OCI-LY1 (cell line): ENCODE measurements around the gene FOS.

Experiments
- H2AFZ ChIP-seq: fragments of 200-600 bp; sonication (generic), shearing (Covaris generic); 2 replicates; pipeline ENCODE4 v1.6.0; 2014; ENCODE audit warnings: antibody characterized with exemption, mild to moderate bottlenecking, low read length
- H3F3A ChIP-seq: fragments of 200-600 bp; sonication (generic), shearing (Covaris generic); 2 replicates; pipeline ENCODE4 v1.6.0; 2014; ENCODE audit warnings: mild to moderate bottlenecking, antibody characterized with exemption, low read length, moderate library complexity; ENCODE audit not compliant: insufficient read depth
- H3K27ac ChIP-seq: fragments of 200-600 bp; sonication (generic); 2 replicates; pipeline ENCODE4 v1.5.1; 2014; ENCODE audit warnings: low read length, mixed run types, mild to moderate bottlenecking, low read depth; ENCODE audit not compliant: poor library complexity, severe bottlenecking
- H3K27me3 ChIP-seq: fragments of 200-600 bp; sonication (generic); 2 replicates; pipeline ENCODE4 v1.6.0; 2014; ENCODE audit warnings: antibody characterized with exemption, mild to moderate bottlenecking, low read length, moderate library complexity; ENCODE audit not compliant: insufficient read depth
- H3K36me3 ChIP-seq: fragments of 200-600 bp; sonication (generic); 2 replicates; pipeline ENCODE4 v1.6.1; 2014; ENCODE audit warnings: mild to moderate bottlenecking, antibody characterized with exemption, low read length, moderate library complexity, mixed read lengths; ENCODE audit not compliant: insufficient read depth
- H3K4me1 ChIP-seq: fragments of 200-600 bp; sonication (generic); 2 replicates; pipeline ENCODE4 v1.5.1; 2014; ENCODE audit warnings: mild to moderate bottlenecking, low read length, moderate library complexity; ENCODE audit not compliant: insufficient read depth, severe bottlenecking
- H3K4me2 ChIP-seq: fragments of 200-600 bp; sonication (generic), shearing (Covaris generic); 2 replicates; pipeline ENCODE4 v1.6.1; 2014; ENCODE audit warnings: low read length
- H3K4me3 ChIP-seq: fragments of 200-600 bp; sonication (generic); 2 replicates; pipeline ENCODE4 v1.5.1; 2014; ENCODE audit warnings: low read length, low read depth, mild to moderate bottlenecking, mixed read lengths; ENCODE audit not compliant: poor library complexity, severe bottlenecking
- H3K79me2 ChIP-seq: fragments of 200-600 bp; shearing (Covaris generic); 2 replicates; pipeline ENCODE4 v1.6.1; 2016; ENCODE audit warnings: mixed run types, low read length, mixed read lengths; ENCODE audit not compliant: insufficient read depth
- H3K9ac ChIP-seq: fragments of 200-600 bp; sonication (generic), shearing (Covaris generic); 2 replicates; pipeline ENCODE4 v1.6.1; 2014; ENCODE audit warnings: mild to moderate bottlenecking, low read length, mixed read lengths
- H3K9me2 ChIP-seq: fragments of 200-600 bp; sonication (generic), shearing (Covaris generic); 2 replicates; pipeline ENCODE4 v1.6.1; 2014; ENCODE audit warnings: low read depth, mild to moderate bottlenecking, low read length, mixed read lengths
- H3K9me3 ChIP-seq: fragments of 200-600 bp; shearing (Covaris generic); 2 replicates; pipeline ENCODE4 v1.6.1; 2014; ENCODE audit warnings: low read length, mixed read lengths
- H4K20me1 ChIP-seq: fragments of 200-600 bp; sonication (generic), shearing (Covaris generic); 2 replicates; pipeline ENCODE4 v1.6.0; 2016; ENCODE audit warnings: mild to moderate bottlenecking, low read length; ENCODE audit not compliant: insufficient read depth
- EZH2 ChIP-seq: fragments of 200-600 bp; sonication (generic), shearing (Covaris generic); IDR thresholded peaks from 2 replicates; pipeline ENCODE4 v1.8.0; 2017; ENCODE audit warnings: borderline replicate concordance, mixed run types, mild to moderate bottlenecking, antibody characterized with exemption, low read length, moderate library complexity, mixed read lengths
- TF ChIP-seq, protein P1 (sequence below): fragments of 200-600 bp; sonication (generic), shearing (Covaris generic); IDR thresholded peaks from 2 replicates; pipeline ENCODE4 v1.5.1; 2017; ENCODE audit warnings: mild to moderate bottlenecking, antibody characterized with exemption, low read length, moderate library complexity, mixed read lengths

The FOS gene

DNA sequence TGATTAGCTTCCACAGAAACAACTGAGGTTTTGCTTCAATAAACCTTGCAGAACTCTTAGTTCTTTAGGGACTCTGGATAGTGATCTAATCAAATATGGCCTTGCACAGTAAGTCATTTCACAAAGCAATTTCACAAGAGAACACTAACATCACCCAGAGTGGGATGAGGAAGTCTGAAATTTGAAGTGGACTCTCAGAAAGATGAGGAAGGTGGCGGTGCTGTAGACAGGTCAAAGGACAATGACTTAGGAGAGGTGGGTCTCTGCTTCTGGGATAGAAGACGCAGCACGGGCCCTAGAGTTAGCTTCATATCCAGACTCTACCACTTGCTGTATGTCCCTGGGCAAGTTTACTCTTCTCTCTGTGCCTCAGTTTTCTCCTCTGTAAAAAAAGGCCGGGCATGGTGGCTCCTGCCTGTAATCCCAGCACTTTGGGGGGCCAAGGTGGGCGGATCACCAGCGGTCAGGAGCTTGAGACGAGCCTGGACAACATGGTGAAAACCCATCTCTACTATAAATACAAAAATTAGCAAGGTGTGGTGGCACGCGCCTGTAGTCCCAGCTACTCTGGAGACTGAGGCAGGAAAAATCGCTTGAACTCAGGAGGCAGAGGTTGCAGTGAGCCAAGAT is 18.9 kb downstream of the FOS start:
- no peaks in the 10 kb centered on the region for H3K9me3 ChIP-seq
- TF ChIP-seq, protein P1, sequence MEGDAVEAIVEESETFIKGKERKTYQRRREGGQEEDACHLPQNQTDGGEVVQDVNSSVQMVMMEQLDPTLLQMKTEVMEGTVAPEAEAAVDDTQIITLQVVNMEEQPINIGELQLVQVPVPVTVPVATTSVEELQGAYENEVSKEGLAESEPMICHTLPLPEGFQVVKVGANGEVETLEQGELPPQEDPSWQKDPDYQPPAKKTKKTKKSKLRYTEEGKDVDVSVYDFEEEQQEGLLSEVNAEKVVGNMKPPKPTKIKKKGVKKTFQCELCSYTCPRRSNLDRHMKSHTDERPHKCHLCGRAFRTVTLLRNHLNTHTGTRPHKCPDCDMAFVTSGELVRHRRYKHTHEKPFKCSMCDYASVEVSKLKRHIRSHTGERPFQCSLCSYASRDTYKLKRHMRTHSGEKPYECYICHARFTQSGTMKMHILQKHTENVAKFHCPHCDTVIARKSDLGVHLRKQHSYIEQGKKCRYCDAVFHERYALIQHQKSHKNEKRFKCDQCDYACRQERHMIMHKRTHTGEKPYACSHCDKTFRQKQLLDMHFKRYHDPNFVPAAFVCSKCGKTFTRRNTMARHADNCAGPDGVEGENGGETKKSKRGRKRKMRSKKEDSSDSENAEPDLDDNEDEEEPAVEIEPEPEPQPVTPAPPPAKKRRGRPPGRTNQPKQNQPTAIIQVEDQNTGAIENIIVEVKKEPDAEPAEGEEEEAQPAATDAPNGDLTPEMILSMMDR: no peak
- no peak for TF ChIP-seq EZH2
- H3F3A ChIP-seq: no peaks in the 10 kb centered on the region
- no peak overlapping the region for H3K27ac ChIP-seq
- H3K4me2 ChIP-seq: no peak overlapping the region
- no peak overlapping the region for H2AFZ ChIP-seq
- no peaks in the 10 kb centered on the region for H3K79me2 ChIP-seq
- H3K9me2 ChIP-seq: no peaks in the 10 kb centered on the region
- H3K4me1 ChIP-seq: peaks cover 18% of the 10 kb centered on the region
- no peaks in the 10 kb centered on the region for H4K20me1 ChIP-seq
- peaks cover 6% of the 10 kb centered on the region; the same call in 1 of the 2 replicates for H3K27me3 ChIP-seq
- H3K4me3 ChIP-seq: no peak overlapping the region
- H3K36me3 ChIP-seq: no peaks in the 10 kb centered on the region
- H3K9ac ChIP-seq: no peak overlapping the region

DNA sequence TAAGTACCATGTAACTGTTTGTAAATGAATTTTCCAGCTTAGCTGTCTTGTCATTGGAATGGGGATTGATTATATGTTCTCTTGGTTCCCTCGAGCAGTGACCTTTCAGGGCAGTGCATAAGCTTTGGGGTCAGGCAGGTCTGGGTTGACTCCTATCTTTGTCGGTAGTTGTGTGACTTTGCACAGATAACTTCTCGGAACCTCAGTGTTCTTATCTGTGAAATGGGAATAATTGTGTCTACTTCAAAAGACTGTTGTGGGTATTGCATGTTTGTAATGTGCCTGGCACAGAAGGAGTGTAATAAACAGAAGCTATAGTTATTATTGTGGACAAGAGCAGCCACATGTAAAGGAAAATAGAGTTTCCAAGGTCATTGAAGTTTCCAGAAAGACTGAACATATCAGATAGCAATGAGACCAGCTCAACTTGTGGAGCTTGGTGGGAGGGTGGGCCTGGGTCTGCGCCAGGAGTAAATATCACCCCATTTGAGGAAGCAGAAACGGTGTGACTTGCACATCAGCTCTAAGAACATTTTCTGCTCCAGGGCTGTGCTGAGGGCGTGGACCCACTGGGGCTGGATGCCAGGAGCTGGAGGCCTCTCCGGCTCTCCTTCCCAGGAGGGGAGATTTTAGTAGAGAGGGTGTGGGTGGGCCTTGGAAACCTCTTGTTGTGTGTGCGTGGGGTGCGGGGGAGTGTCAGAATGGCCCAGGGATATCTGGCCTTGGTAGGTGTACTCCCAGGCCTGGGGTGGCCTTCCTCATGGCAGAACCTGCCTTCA is 19.7 kb downstream of the FOS start:
- Histone ChIP-seq H3K4me1 (peaks cover 18% of the 10 kb centered on the region), H3K9me2 (no peaks in the 10 kb centered on the region), H4K20me1 (no peaks in the 10 kb centered on the region), H3F3A (no peaks in the 10 kb centered on the region), H3K27me3 (peaks cover 6% of the 10 kb centered on the region; the same call in 1 of the 2 replicates), H3K27ac (no peak overlapping the region), H3K9ac (no peak overlapping the region), H3K4me3 (no peak overlapping the region), H3K79me2 (no peaks in the 10 kb centered on the region), H3K4me2 (no peak overlapping the region), H2AFZ (no peak overlapping the region), H3K36me3 (no peaks in the 10 kb centered on the region), H3K9me3 (no peaks in the 10 kb centered on the region)
- TF ChIP-seq, protein P1: no peak
- TF ChIP-seq EZH2: no peak

DNA sequence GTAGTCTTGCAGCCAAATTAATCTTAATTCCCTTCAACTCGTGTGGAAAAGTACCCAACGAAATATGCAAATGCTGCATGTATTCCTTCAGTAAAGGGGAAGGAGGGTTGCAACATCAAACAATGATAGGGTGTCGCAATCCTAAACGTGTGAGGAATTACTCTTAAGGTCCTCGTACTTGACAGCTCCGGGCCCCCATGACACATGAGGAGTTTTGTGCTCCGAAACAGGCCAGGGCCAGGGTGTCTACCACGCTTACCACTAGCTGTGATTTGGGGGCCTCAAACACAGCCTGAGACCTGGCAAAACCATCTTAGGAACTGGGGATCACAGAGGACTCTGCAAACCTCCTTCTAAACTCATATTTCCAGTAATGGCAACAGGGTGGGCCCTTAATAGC is 20.4 kb downstream of the FOS start:
- Histone ChIP-seq H3K9ac (no peak overlapping the region), H2AFZ (no peak overlapping the region), H3K27ac (no peak overlapping the region), H3F3A (no peaks in the 10 kb centered on the region), H3K9me2 (no peaks in the 10 kb centered on the region), H3K9me3 (no peaks in the 10 kb centered on the region), H4K20me1 (no peaks in the 10 kb centered on the region), H3K4me2 (no peak overlapping the region), H3K79me2 (no peaks in the 10 kb centered on the region), H3K4me3 (no peak overlapping the region), H3K36me3 (no peaks in the 10 kb centered on the region), H3K4me1 (peaks cover 18% of the 10 kb centered on the region), H3K27me3 (peaks cover 6% of the 10 kb centered on the region; the same call in 1 of the 2 replicates)
- no peak for TF ChIP-seq EZH2
- TF ChIP-seq, protein P1: no peak
